Posterior cingulate gyrus (tissue), 11 donors: ENCODE data around the gene DDX10.

ENCODE experiments used
- DNase-seq, 10 donors: peaks; one replicate each; pipeline versions ENCODE4 v3.0.0 to v3.0.0-alpha.2; 2020 to 2021; ENCODE audit warnings: mixed read lengths in 3 of 10
- intact Hi-C: fragments of 100-400 bp; cut with DNase I; formaldehyde crosslinking; loops from one replicate; pipeline ENCODE4 v1.15.1; 2023

The DDX10 gene

DNA sequence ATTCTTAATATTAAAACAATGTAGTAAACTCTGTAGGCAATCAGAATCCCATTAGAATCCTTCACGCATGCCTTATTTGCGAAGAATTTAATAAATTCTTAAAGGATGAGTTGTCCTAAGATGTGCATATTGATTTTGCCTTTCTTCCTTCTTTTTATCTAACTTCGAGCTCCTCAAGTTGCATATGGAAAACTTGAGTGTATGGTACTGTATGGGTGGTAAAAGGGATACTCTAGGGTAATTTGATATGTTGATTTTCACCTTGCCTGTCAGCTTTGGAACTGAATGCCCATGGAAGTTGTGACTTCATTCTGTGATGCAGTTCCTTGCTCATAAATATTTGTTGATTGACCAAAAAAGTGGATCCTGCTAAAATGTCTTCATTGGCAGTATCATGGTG is 193.8 kb downstream of the DDX10 start:
- no peak for DNase-seq
- intact Hi-C loops = no loop called here

GRCh38 chr11:108859510-108859909 is 194.6 kb downstream of the DDX10 start:
- no peak for DNase-seq
- intact Hi-C loops = no loop called here

DNA sequence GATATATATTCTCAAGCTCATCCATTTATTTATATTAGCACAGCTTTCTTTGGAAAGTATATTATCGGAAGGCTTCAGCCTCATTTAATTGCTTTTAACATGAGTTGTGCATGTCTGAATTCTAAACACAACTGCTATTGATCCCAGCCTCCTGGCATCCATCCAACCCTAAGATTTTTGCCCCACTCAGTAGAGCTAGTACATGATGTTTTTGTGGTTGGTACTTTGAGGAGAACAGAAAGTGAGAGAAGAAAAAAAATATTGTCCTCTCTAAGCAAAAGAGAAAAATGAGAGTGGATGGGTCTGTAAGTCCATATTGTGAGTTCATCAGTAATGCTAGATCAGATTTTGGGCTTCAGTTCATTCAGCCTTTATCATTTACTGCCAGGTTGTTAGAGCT is 198.7 kb downstream of the DDX10 start:
- intact Hi-C loops = no loop called here
- DNase-seq = peak in 1 of 10 donors; percentile 10

DNA sequence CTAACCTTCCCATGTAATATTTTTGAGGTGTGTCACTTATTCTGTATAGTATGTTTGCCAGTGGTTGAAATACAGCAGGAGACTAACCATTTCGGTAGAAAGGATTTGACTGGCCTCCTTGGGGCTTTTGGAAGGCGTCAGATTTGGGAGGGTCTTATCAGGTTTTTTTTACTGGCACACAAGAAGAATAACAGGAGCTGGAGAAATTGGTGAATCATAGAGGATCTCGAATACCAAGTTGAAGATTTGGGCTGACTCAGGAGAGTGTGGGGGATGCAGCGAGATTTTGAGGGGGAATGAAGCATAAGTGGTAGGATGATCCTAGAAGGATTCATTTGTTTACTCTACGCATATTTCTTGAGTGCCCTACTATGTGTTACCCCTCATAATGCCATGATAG is 200.5 kb downstream of the DDX10 start:
- DNase-seq = no peak
- intact Hi-C loops = no loop called here

GRCh38 chr11:108866781-108867180 is 201.9 kb downstream of the DDX10 start:
- peak in 1 of 10 donors; percentile 27 for DNase-seq
- intact Hi-C loops = no loop called here

DNA sequence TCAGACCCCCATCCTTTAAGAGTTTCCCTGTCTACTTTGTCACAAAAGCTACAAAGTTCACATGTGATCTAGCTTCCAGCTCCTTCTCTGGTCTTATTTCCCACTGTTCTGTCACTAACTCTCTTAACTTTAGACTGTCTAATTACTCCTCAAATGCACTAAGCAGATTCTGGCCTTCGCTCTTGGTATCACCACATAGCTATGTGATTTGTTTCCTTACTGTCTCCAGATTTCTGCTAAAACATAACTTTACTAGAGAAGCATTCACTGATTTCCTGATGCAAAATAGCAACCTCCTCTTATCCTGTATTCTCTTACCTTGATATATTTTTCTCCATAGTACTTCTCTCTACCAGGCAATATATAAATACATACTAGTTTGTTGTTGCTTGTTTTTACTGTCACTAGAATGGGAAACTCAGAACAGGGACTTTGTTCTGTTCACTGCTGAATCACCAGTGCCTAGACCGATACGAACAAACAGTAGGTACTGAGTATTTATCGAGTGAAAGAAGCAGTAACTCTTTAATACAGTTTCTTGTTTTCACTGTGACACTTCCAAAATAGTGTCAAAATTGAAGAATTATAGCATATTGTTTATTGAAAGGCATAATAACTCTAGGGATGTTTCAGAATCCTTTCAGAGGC is 205.6 kb downstream of the DDX10 start:
- DNase-seq = no peak
- intact Hi-C loops = no loop called here

DNA sequence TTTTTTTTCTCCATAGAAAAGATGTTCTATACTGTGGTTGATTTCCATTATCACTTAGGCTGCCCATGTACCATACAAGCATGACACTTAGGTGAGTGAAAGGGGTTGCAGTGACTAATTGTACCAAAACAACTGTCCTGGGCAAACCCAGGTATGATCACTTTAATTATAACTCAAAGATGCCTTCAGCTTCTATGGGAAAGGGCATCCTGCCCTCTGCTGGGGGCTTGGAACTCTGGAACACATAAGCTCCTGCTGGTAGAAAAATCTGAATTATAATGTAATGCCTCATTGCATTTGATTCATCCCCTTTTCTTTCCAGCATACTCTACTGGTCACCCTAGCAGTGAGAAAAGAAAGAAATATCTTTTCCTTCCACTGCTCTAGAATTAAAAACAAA is 206.3 kb downstream of the DDX10 start:
- intact Hi-C loops = no loop called here
- DNase-seq = peak in 2 of 10 donors; percentile 14 to 75

GRCh38 chr11:108871867-108872266 is 207.0 kb downstream of the DDX10 start:
- intact Hi-C loops = no loop called here
- no peak for DNase-seq

DNA sequence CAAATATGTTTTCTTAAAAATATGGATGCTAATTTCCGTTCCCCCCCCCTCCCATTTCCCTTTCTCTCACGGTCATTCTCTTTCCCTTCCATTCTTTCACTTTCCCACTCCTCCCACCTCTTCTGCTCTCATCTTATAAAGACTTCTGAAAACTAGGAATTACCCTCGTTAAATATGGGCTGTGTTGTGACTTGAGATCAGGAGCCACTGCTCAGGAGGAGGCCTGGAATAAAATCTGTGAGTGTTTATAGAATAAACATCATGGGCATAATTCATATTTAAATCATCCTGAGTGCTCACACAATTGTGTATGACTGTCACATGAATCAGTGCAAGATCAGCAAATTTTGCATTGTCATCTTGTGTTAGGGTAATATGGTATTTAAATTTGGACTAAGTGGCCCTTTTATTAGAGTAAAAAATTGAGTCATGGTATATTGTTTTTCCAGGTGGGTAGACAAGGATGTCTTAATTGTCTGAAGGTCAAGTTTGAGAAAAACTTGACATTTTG is 208.0 kb downstream of the DDX10 start:
- no peak for DNase-seq
- intact Hi-C loops = no loop called here

- intact Hi-C loops = no loop called here
- no peak for DNase-seq
Measured at GRCh38 chr11:108873310-108873709, 208.4 kb downstream of the DDX10 start.

DNA sequence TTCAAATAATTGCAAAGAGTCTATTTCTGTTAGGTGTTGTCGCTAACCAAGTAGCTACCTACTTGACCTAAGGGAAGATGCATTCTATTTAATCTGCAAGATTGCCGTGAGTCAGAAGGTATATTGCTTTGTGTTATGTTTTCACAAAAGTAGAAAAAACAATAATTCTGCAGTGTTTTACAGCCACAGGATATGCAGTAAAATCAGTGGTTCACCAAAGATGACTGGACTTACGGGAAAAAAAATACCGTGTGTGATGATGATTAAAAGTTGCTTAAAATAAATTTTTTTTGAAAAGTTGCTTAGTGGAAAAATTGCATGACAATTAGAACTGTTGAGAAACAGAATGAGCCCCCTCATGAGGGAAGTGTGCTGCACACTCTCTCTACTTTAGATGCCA is 209.1 kb downstream of the DDX10 start:
- no peak for DNase-seq
- intact Hi-C loops = no loop called here

GRCh38 chr11:108875134-108875533 is 210.3 kb downstream of the DDX10 start:
- intact Hi-C loops = no loop called here
- no peak for DNase-seq

DNA sequence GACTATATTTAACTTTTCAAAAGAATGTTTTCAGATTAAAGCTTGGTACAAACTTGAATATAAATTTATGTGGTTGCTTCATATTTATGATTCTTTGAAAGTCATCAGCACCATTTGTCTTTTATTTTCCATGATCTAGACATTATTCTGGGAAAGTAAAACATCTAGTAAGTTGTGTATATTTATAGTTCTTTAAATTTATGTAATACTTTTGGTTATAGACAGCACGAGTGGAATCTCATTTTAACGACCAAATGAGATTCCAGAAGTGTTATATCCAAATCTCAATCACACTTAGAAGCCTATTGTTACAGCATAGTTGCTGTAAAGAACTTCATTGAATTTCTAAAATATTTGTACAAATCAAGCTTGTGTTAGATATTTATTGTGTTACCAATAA is 212.3 kb downstream of the DDX10 start:
- no peak for DNase-seq
- intact Hi-C loops = no loop called here

DNA sequence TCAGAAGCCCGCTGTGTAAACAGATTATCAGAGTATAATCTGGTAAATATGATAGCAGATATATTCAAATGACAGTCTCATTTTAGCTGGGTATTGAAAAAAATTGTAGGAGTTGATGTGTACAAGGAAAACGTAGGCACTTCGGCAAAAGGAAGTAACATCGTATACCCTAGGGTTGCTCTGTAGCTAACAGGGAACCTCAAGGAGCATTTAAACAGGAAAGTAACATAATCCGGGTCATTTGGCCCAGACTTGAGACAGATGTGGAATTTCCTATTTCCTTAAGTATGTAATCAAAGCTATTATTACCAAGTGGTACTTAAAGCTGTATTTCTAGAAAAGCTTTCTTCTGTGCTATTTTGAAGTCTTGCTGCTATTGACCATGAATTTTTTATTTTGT is 215.6 kb downstream of the DDX10 start:
- intact Hi-C loops = no loop called here

GRCh38 chr11:108881131-108881530 is 216.3 kb downstream of the DDX10 start:
- intact Hi-C loops = no loop called here

More for the DNA sequence above, 215.6 kb downstream of the DDX10 start:
- DNase-seq = no peak

DNA sequence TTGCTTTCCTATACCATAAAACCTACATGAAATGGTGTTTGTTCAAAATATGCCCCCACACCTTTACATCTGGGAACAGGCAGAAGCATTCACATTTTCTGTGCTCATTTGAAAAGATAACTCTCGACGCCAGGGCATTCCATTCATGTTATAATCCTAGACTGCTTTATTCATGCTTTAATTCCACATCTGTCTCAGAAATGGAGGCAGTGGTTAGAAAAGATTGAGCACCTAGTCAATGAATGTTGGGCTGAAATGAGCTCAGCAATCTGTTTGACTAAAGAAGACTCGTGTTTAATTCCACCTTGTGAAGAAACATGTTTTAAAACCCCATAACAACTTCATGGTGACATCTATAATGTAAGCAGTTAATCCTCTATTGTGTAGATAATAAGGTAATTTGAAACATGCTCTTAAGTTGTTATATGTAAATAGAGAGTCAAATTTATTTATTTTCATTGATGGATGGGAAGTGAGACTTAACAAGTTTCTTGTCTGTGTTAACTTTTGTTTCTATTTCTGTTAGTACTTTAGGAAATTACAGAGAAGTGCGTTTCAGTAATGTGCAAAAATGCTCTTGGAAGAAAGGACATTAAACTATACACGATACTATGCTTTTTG is 217.5 kb downstream of the DDX10 start:
- intact Hi-C loops = no loop called here
- DNase-seq = no peak

More at GRCh38 chr11:108881131-108881530, 216.3 kb downstream of the DDX10 start:
- no peak for DNase-seq

- intact Hi-C loops = no loop called here
- DNase-seq = no peak
Measured at GRCh38 chr11:108886005-108886659, 221.3 kb downstream of the DDX10 start.

DNA sequence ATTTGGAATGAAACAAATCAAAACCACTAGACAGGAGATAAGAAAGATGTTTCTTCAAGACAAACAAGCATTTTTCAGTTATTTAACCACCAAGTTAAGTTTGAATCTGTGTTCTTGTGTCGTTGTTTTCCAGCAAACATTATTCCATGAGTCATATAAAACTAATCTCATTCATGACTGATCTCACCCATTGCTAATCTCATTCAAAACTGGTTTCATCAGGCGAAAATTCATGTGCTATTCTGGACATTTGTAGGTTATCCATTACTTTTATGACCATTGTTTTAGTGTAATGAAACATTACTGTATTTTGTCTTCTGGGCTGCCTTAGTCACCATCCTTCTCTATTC is 221.8 kb downstream of the DDX10 start:
- intact Hi-C loops = no loop called here

DNA sequence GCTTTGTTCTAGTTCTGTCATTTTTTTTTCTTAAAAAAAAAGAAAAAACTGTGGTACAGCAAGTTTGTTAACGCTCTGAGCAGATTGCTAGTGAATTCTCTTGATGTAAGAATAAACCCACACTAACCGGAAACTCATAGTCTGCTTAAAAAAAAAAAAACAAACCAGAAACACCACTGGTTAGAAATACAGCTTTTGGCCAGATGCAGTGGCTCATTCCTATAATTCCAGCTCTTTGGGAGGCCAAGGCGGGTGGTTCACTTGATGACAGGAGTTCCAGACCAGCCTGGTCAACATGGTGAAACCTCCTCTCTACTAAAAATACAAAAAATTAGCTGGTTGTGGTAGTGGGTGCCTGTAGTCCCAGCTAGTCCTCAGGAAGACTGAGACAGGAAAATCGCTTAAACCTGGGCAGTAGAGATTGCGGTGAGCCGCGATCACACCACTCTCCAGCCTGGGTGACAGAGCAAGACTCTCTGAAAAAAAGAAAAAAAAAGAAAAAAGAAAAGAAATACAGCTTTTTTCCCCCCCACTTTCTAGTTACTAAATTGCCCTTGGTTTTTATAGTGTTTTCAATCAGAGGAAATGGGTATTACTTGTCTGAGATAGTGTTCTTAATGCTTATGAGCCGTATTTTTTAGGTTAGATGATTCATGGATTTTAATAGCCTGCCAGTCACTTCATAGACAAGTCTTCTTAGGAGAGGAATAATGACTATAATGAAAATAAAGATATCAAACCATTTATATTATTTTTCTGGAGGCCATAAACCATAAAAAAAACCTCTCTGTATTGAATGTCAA is 222.8 kb downstream of the DDX10 start:
- DNase-seq = no peak
- intact Hi-C loops = no loop called here

More for the DNA sequence above, 221.8 kb downstream of the DDX10 start:
- DNase-seq = no peak

- DNase-seq = no peak
- intact Hi-C loops = no loop called here
Measured at GRCh38 chr11:108890482-108891105, 225.7 kb downstream of the DDX10 start.

- intact Hi-C loops = no loop called here
Measured at GRCh38 chr11:108891143-108891542, 226.3 kb downstream of the DDX10 start.

More at GRCh38 chr11:108891143-108891542, 226.3 kb downstream of the DDX10 start:
- no peak for DNase-seq
